ENCODE measurements around the gene DHX35. TPM values are rescaled to one million over a fixed set of nuclear protein-coding genes. Genes with fewer than 3 reads are reported as not detected.

The DHX35 gene
- total and polyA plus RNA-seq, 2 of the 13 experiments (the other 11 are each of a cell fraction or from before 2014, with no cell fraction given): 25.8 to 28.7 TPM

GRCh38 chr20:38991814-38992704, 29.9 kb downstream of the DHX35 start (continued):
- TF ChIP-seq ZNF687 (CRISPR knock-in tag; IDR thresholded peaks at IDR 0.05) (no peak), SAP130 (CRISPR knock-in tag; IDR thresholded peaks at IDR 0.05; ENCODE audit: low read depth) (no peak), ATF6 (CRISPR knock-in tag; conservative IDR thresholded peaks at IDR 0.05) (no peak), PLRG1 (conservative IDR thresholded peaks at IDR 0.05) (no peak), POLR2AphosphoS5 (IDR thresholded peaks at IDR 0.05; ENCODE audit: low read depth, low read length) (no peak), ZNF543 (CRISPR knock-in tag; IDR thresholded peaks at IDR 0.05) (no peak), ZNF234 (CRISPR knock-in tag; conservative IDR thresholded peaks at IDR 0.05) (no peak), ZNF431 (CRISPR knock-in tag; IDR thresholded peaks at IDR 0.05; ENCODE audit: borderline replicate concordance, low read depth) (no peak)

Measured in HepG2 (cell line).